Neural progenitor cell (in vitro differentiated cells): ENCODE data around the gene HNRNPAB. TPM values are rescaled to one million over a fixed set of nuclear protein-coding genes. Genes with fewer than 3 reads are reported as not detected.

Experiments
- DNase-seq: peaks from one replicate; pipeline ENCODE4 v3.0.0-alpha.2; 2016; ENCODE audit warnings: low spot score
- H2AFZ ChIP-seq: fragments of 200-600 bp; sonication (generic); replicated peaks from 2 replicates; pipeline ENCODE4 v1.6.1; 2016; ENCODE audit warnings: antibody characterized with exemption
- H3F3A ChIP-seq: fragments of 200-600 bp; sonication (generic); 2 replicates; pipeline ENCODE4 v1.6.1; 2016; ENCODE audit warnings: antibody characterized with exemption, low read depth
- H3K27ac ChIP-seq: fragments of 200-600 bp; sonication (generic); 2 replicates; pipeline ENCODE4 v1.5.1; 2016; ENCODE audit warnings: mild to moderate bottlenecking
- H3K27me3 ChIP-seq: fragments of 200-600 bp; sonication (generic); 2 replicates; pipeline ENCODE4 v1.6.1; 2016; ENCODE audit warnings: mild to moderate bottlenecking, moderate library complexity
- H3K36me3 ChIP-seq: fragments of 200-600 bp; sonication (generic); 2 replicates; pipeline ENCODE4 v1.5.1; 2016
- H3K4me1 ChIP-seq: fragments of 200-600 bp; sonication (generic); 2 replicates; pipeline ENCODE4 v1.6.1; 2016; ENCODE audit warnings: mixed run types
- H3K4me2 ChIP-seq: fragments of 200-600 bp; sonication (generic); 2 replicates; pipeline ENCODE4 v1.6.1; 2016
- H3K4me3 ChIP-seq: fragments of 200-600 bp; sonication (generic); 2 replicates; pipeline ENCODE4 v1.5.1; 2016
- H3K79me2 ChIP-seq: fragments of 200-600 bp; sonication (generic); 2 replicates; pipeline ENCODE4 v1.6.1; 2016; ENCODE audit warnings: low read depth
- H3K9ac ChIP-seq: fragments of 200-600 bp; sonication (generic); 2 replicates; pipeline ENCODE4 v1.6.1; 2016
- H3K9me3 ChIP-seq: fragments of 200-600 bp; sonication (generic); 2 replicates; pipeline ENCODE4 v1.5.1; 2016; ENCODE audit warnings: low read depth
- H4K20me1 ChIP-seq: fragments of 200-600 bp; sonication (generic); 2 replicates; pipeline ENCODE4 v1.6.1; 2016; ENCODE audit warnings: low read depth
- H3K27ac Mint-ChIP-seq: 3 replicates; pipeline ENCODE4 v1.8.0; 2021; ENCODE audit warnings: mixed read lengths
- H3K27me3 Mint-ChIP-seq: 2 replicates; pipeline ENCODE4 v1.8.0; 2022; ENCODE audit warnings: low read depth, mild to moderate bottlenecking, inconsistent platforms, moderate library complexity, mixed read lengths; ENCODE audit not compliant: insufficient read depth
- H3K36me3 Mint-ChIP-seq: 3 replicates; pipeline ENCODE4 v1.8.0; 2021; ENCODE audit warnings: mixed read lengths
- H3K4me1 Mint-ChIP-seq: 3 replicates; pipeline ENCODE4 v1.8.0; 2021; ENCODE audit warnings: mixed read lengths
- H3K4me3 Mint-ChIP-seq: 3 replicates; pipeline ENCODE4 v1.8.0; 2021; ENCODE audit warnings: mild to moderate bottlenecking, moderate library complexity, mixed read lengths
- H3K9me3 Mint-ChIP-seq: 3 replicates; pipeline ENCODE4 v1.8.0; 2020; ENCODE audit warnings: mixed read lengths
- EZH2 ChIP-seq: fragments of 200-600 bp; sonication (generic); IDR thresholded peaks from 2 replicates; pipeline ENCODE4 v1.6.1; 2017; ENCODE audit warnings: antibody characterized with exemption, mild to moderate bottlenecking, moderate library complexity
- EZH2phosphoT487 ChIP-seq: fragments of 200-600 bp; sonication (generic); IDR thresholded peaks from 2 replicates; pipeline ENCODE4 v1.6.1; 2017; ENCODE audit warnings: antibody characterized with exemption
- total RNA-seq: library from RNA; depleted of rRNA; stranded (reverse); fragments of >200 nt; gene quantifications from 2 replicates; pipeline ENCODE4 v1.2.3, GENCODE V29; 2015; ENCODE audit warnings: low replicate concordance
- TF ChIP-seq, protein P1 (sequence below): fragments of 200-600 bp; sonication (generic); IDR thresholded peaks from 2 replicates; pipeline ENCODE4 v1.5.1; 2017; ENCODE audit warnings: antibody characterized with exemption, mild to moderate bottlenecking

Gene HNRNPAB
- total RNA-seq, 1 donor from 2014 or later = 195 TPM

GRCh38 chr5:178212241-178213002, 8.1 kb downstream of the HNRNPAB start:
- peaks cover 3% of the 10 kb centered on the region for H3K4me1 Mint-ChIP-seq
- Histone ChIP-seq H3K27me3 (no peaks in the 10 kb centered on the region), H3K4me1 (no peaks in the 10 kb centered on the region), H2AFZ (no peak overlapping the region), H3K79me2 (peaks cover 31% of the 10 kb centered on the region), H3K4me2 (no peak overlapping the region), H3K36me3 (peaks cover 6% of the 10 kb centered on the region), H3F3A (peaks cover 64% of the 10 kb centered on the region), H3K9ac (no peak overlapping the region), H3K9me3 (no peaks in the 10 kb centered on the region), H3K27ac (peak overlapping the region; percentile 63), H4K20me1 (peaks cover 83% of the 10 kb centered on the region), H3K4me3 (no peak overlapping the region)
- H3K4me3 Mint-ChIP-seq = no peak overlapping the region
- DNase-seq = no peak
- no peak overlapping the region for H3K27ac Mint-ChIP-seq
- H3K9me3 Mint-ChIP-seq = no peaks in the 10 kb centered on the region
- TF ChIP-seq EZH2phosphoT487 = no peak
- TF ChIP-seq, protein P1, sequence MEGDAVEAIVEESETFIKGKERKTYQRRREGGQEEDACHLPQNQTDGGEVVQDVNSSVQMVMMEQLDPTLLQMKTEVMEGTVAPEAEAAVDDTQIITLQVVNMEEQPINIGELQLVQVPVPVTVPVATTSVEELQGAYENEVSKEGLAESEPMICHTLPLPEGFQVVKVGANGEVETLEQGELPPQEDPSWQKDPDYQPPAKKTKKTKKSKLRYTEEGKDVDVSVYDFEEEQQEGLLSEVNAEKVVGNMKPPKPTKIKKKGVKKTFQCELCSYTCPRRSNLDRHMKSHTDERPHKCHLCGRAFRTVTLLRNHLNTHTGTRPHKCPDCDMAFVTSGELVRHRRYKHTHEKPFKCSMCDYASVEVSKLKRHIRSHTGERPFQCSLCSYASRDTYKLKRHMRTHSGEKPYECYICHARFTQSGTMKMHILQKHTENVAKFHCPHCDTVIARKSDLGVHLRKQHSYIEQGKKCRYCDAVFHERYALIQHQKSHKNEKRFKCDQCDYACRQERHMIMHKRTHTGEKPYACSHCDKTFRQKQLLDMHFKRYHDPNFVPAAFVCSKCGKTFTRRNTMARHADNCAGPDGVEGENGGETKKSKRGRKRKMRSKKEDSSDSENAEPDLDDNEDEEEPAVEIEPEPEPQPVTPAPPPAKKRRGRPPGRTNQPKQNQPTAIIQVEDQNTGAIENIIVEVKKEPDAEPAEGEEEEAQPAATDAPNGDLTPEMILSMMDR = no peak
- TF ChIP-seq EZH2 = no peak
- H3K27me3 Mint-ChIP-seq = peaks cover 19% of the 10 kb centered on the region
- H3K36me3 Mint-ChIP-seq = peaks cover 51% of the 10 kb centered on the region

DNA sequence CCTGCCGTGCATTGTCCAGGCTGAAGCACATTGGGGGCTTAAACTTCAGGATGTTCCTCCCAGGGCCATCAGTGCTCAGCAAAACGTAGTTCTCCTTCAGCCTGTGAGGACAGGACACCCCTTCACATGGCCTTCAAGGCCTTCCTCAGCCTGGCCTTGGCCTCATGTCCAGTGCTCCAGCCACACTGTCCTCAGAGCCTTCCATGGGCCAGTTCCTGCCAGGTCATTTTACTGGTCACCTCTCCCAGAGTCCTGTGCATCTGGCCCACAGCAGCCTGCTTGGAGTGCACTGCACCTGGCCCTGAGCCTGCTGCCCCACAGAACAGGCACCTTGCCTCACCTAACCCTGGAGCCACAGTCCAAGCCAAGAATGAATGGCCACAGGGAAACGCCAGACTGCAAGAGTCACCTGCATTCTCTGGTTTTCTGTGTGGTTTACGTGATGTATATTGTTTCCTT, 8.7 kb downstream of the HNRNPAB start:
- Mint-ChIP-seq H3K9me3 (no peaks in the 10 kb centered on the region), H3K36me3 (peaks cover 47% of the 10 kb centered on the region), H3K4me3 (no peak overlapping the region), H3K27ac (no peak overlapping the region), H3K4me1 (peaks cover 1% of the 10 kb centered on the region), H3K27me3 (peaks cover 17% of the 10 kb centered on the region)
- no peak overlapping the region for H3K9ac ChIP-seq
- no peaks in the 10 kb centered on the region for H3K9me3 ChIP-seq
- peaks cover 24% of the 10 kb centered on the region for H3K79me2 ChIP-seq
- peaks cover 77% of the 10 kb centered on the region for H4K20me1 ChIP-seq
- TF ChIP-seq EZH2phosphoT487 = no peak
- TF ChIP-seq, protein P1 = no peak
- no peak for TF ChIP-seq EZH2
- no peaks in the 10 kb centered on the region for H3K27me3 ChIP-seq
- H2AFZ ChIP-seq = no peak overlapping the region
- peaks cover 6% of the 10 kb centered on the region for H3K36me3 ChIP-seq
- no peaks in the 10 kb centered on the region for H3K4me1 ChIP-seq
- H3K4me3 ChIP-seq = no peak overlapping the region
- H3F3A ChIP-seq = peaks cover 58% of the 10 kb centered on the region
- H3K27ac ChIP-seq = no peak overlapping the region
- no peak for DNase-seq
- no peak overlapping the region for H3K4me2 ChIP-seq

DNA sequence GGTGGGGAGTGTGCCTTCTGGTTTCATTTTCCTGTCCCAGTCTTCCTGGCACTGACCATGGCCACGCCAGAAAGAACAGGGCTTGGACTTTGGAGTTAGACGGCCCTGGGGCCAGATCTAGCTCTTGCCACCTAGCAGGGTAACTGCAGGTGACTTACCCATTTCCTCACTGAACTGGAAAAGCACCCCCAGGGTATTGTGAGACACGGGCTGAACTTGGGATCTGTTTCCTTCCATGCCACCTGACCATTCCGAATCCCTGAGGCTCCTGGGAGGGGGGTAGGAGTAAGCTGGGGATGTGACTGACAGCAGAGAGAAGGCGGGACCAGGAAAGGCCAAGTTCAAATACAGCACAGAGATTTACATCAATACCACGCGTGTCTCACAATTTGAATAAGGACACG, 9.4 kb downstream of the HNRNPAB start:
- H3K4me1 ChIP-seq = no peaks in the 10 kb centered on the region
- peaks cover 17% of the 10 kb centered on the region for H3K79me2 ChIP-seq
- no peak for DNase-seq
- peaks cover 58% of the 10 kb centered on the region for H3F3A ChIP-seq
- H3K4me3 ChIP-seq = no peak overlapping the region
- Mint-ChIP-seq H3K36me3 (peaks cover 50% of the 10 kb centered on the region), H3K4me1 (no peaks in the 10 kb centered on the region), H3K27ac (no peak overlapping the region), H3K9me3 (no peaks in the 10 kb centered on the region), H3K4me3 (no peak overlapping the region), H3K27me3 (peaks cover 16% of the 10 kb centered on the region)
- H4K20me1 ChIP-seq = peaks cover 70% of the 10 kb centered on the region
- no peak overlapping the region for H2AFZ ChIP-seq
- H3K27ac ChIP-seq = no peak overlapping the region
- no peak overlapping the region for H3K4me2 ChIP-seq
- TF ChIP-seq, protein P1 = no peak
- TF ChIP-seq EZH2 (no peak), EZH2phosphoT487 (no peak)
- H3K27me3 ChIP-seq = no peaks in the 10 kb centered on the region
- H3K9me3 ChIP-seq = no peaks in the 10 kb centered on the region
- peaks cover 4% of the 10 kb centered on the region for H3K36me3 ChIP-seq
- no peak overlapping the region for H3K9ac ChIP-seq
